GM12891 (cell line): Measurements from ENCODE around the gene PDZK1IP1.

ENCODE experiments used
- POLR2A ChIP-seq: IDR thresholded peaks from 2 replicates; pipeline ENCODE4 v1.6.1; 2011; ENCODE audit warnings: low read depth, low read length, control low read depth
- POLR2AphosphoS5 ChIP-seq: IDR thresholded peaks from 2 replicates; pipeline ENCODE4 v1.6.1; 2011; ENCODE audit warnings: low read depth, low read length, control low read depth
- SPI1 ChIP-seq: IDR thresholded peaks from 2 replicates; pipeline ENCODE4 v1.6.1; 2011; ENCODE audit warnings: low read depth, low read length, control low read depth
- TAF1 ChIP-seq: IDR thresholded peaks from 2 replicates; pipeline ENCODE4 v1.6.1; 2011; ENCODE audit warnings: low read depth, low read length, control low read depth

- TF ChIP-seq POLR2A (no peak), TAF1 (no peak), POLR2AphosphoS5 (no peak), SPI1 (no peak)
These were observed 29.2 kb upstream of the PDZK1IP1 start for GRCh38 chr1:47219001-47219400.
